BJ (cell line): ENCODE measurements around the gene DESI2. TPM values are rescaled to one million over a fixed set of nuclear protein-coding genes. Genes with fewer than 3 reads are reported as not detected.

Experiments
- CTCF ChIA-PET: fragments of 350-600 bp; formaldehyde crosslinking; extraction: SDS; loops from one replicate; lab custom pipeline; 2021; ENCODE audit warnings: antibody characterized with exemption, inconsistent platforms; lab: Yijun Ruan, JAX
- POLR2A ChIA-PET: fragments of 300-600 bp; sonication (Branson Sonifier 250); formaldehyde crosslinking; extraction: SDS; loops from one replicate; lab custom pipeline; 2021; ENCODE audit warnings: antibody characterized with exemption; lab: Charles Lee
- DNase-seq: peaks from one replicate; pipeline ENCODE4 v3.0.0-alpha.2; 2011; ENCODE audit warnings: low read depth
- H3K27me3 ChIP-seq: 2 replicates; pipeline ENCODE4 v1.6.0; 2011; ENCODE audit warnings: low read length; ENCODE audit not compliant: control insufficient read depth, insufficient read depth
- H3K36me3 ChIP-seq: 2 replicates; pipeline ENCODE4 v1.5.1; 2011; ENCODE audit warnings: low read length; ENCODE audit not compliant: control insufficient read depth, insufficient read depth
- H3K4me3 ChIP-seq: 2 replicates; pipeline ENCODE4 v1.5.1; 2011; ENCODE audit warnings: low read depth, mild to moderate bottlenecking, control low read depth, low read length
- polyA plus RNA-seq: library from polyadenylated mRNA; depleted of rRNA; stranded (reverse); fragments of >200 nt; gene quantifications from 2 replicates; pipeline ENCODE4 v1.2.3, GENCODE V29; 2011
- TF ChIP-seq, protein P1 (sequence below): IDR thresholded peaks from 2 replicates; pipeline ENCODE4 v1.5.1; 2011; ENCODE audit warnings: low read depth, mild to moderate bottlenecking, control low read depth, inconsistent platforms, low read length, moderate library complexity; ENCODE audit not compliant: insufficient read depth

The DESI2 gene
- polyA plus RNA-seq, 1 experiment: 31.1 TPM

DNA sequence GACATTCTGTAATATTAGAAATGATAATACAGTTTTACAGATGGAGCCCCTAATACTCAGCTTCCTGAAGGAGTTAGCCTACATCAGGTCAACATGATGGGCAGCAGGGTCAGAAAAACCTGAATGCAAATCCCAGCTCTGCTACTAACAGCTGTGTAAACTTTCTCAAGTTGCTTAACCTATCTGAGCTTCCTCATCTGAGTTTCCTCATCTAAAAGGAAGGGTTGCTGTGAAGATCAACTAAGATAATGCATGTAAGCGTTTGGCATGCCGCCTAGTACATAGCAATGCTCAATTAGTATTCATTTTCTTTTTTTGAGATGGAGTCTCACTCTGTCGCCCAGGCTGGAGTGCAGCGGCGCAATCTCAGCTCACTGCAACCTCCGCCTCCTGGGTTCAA, 18.4 kb upstream of the DESI2 start:
- no peak for DNase-seq
- Histone ChIP-seq H3K4me3 (no peak overlapping the region), H3K36me3 (no peaks in the 10 kb centered on the region), H3K27me3 (no peaks in the 10 kb centered on the region; the same call in 1 of the 2 replicates)
- ChIA-PET CTCF (interaction anchor here (1.0 kb wide), 2 partner anchors 20 to 413 kb away, joined by 3 read pairs; no protein-coding TSS in a partner anchor), POLR2A (no interaction called here)
- TF ChIP-seq, protein P1, sequence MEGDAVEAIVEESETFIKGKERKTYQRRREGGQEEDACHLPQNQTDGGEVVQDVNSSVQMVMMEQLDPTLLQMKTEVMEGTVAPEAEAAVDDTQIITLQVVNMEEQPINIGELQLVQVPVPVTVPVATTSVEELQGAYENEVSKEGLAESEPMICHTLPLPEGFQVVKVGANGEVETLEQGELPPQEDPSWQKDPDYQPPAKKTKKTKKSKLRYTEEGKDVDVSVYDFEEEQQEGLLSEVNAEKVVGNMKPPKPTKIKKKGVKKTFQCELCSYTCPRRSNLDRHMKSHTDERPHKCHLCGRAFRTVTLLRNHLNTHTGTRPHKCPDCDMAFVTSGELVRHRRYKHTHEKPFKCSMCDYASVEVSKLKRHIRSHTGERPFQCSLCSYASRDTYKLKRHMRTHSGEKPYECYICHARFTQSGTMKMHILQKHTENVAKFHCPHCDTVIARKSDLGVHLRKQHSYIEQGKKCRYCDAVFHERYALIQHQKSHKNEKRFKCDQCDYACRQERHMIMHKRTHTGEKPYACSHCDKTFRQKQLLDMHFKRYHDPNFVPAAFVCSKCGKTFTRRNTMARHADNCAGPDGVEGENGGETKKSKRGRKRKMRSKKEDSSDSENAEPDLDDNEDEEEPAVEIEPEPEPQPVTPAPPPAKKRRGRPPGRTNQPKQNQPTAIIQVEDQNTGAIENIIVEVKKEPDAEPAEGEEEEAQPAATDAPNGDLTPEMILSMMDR: no peak

DNA sequence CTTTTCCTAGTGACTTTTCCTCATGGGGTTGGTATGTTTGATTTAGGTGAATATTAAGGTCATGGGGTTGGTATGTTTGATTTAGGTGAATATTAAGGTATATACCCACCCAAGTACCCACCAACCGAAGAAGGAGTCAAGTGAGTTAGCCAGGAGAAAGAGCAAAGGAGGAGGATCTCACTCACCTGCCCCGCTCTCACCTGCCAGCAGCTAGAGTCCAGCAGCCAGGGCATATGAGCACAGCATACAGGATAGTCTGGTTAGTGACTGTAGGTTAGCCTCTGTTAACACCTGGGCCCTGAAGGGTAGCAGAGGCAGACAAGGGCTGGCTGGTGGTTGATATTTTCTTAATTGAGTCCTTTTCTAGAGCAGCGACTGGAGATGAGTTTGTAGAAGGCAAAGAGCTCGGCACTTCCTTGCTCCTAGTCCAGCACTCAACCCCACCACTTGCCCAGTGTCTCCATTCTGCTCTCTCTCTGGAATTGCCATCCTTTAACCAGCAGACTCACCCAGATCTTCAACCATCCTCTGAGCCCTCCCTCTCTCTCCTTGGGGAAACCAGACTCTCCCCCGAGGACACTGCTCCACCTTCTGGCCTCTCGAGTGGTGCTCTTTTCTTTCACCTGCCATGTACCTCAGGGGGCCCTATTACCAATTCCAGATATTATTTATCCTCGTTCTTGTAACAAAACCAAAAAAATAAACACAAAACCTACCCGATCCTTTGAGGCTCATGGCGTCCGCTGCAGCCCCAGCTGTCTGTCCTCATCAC, 16.3 kb upstream of the DESI2 start:
- Histone ChIP-seq H3K36me3 (no peaks in the 10 kb centered on the region), H3K4me3 (no peak overlapping the region), H3K27me3 (no peaks in the 10 kb centered on the region; the same call in 1 of the 2 replicates)
- TF ChIP-seq, protein P1: no peak
- POLR2A ChIA-PET: no interaction called here
- CTCF ChIA-PET: no interaction called here
- no peak for DNase-seq

DNA sequence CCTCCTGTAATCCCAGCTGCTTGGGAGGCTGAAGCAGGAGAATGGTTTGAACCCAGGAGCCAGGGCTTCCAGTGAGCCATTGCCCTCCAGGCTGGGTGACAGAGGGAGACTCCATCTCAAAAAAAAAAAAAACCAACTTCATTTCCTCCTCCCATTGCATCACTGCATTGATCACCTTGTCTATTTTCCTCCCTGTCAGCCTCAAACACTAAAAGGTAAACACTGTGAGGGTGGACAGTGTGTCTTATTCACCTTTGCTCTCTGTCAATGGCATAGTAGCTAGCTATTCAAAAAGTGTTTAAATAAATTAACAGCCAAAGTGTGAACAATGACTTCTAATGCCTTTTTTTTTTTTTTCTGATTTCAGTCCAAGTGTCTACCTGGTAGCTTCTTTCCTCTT, 13.4 kb upstream of the DESI2 start:
- DNase-seq: no peak
- POLR2A ChIA-PET: no interaction called here
- Histone ChIP-seq H3K36me3 (no peaks in the 10 kb centered on the region), H3K27me3 (no peaks in the 10 kb centered on the region; the same call in 1 of the 2 replicates), H3K4me3 (no peak overlapping the region)
- TF ChIP-seq, protein P1: no peak
- CTCF ChIA-PET: interaction anchor here (1.1 kb wide), 1 partner anchor 13 kb away, joined by 4 read pairs; no protein-coding TSS in a partner anchor

DNA sequence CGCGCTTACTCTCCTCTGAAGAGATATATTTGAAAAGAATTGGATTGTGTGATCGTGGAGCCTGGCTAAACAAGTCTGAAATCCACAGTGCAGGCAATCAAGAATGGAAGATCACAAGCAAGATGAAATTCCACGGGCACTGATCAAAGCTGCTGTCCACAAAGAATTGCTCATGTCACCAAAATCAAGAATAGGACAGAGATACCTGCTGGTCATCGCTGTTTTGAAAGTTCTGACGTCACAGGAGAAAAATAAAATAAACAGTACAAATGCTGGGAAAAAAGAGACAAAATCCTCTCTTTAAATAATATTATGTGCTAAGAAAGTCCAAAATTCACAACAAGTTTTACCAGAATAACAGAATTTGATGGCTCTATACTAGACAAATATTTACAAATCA, 12.0 kb upstream of the DESI2 start:
- H3K27me3 ChIP-seq: no peaks in the 10 kb centered on the region; the same call in 1 of the 2 replicates
- POLR2A ChIA-PET: no interaction called here
- H3K4me3 ChIP-seq: no peak overlapping the region
- TF ChIP-seq, protein P1: no peak
- no peaks in the 10 kb centered on the region for H3K36me3 ChIP-seq
- CTCF ChIA-PET: interaction anchor here (0.5 kb wide), 1 partner anchor 185 kb away, joined by 4 read pairs; no protein-coding TSS in a partner anchor
- DNase-seq: no peak

DNA sequence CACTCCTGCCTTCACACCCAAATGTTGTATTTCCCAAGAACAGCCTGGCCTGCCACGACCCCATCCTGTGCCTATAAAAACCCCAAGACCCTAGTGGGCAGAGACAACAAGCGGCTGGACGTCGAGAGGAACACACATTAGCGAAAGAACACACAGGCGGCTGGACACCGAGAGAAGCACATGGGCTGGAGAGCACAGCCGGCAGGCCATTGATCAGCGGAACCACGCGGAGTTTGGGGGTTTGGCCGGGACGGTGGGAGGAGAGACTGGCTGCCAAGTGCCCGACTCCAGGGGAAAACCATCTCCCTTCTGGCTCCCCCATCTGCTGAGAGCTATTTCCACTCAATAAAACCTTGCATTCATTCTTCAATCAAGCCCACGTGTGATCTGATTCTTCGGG, 10.4 kb upstream of the DESI2 start:
- Histone ChIP-seq H3K4me3 (no peak overlapping the region), H3K36me3 (no peaks in the 10 kb centered on the region), H3K27me3 (no peaks in the 10 kb centered on the region; the same call in 1 of the 2 replicates)
- TF ChIP-seq, protein P1: no peak
- CTCF ChIA-PET: no interaction called here
- DNase-seq: no peak
- POLR2A ChIA-PET: no interaction called here
